Hepatocyte (in vitro differentiated cells): ENCODE results near the gene PPM1H. TPM values are rescaled to one million over a fixed set of nuclear protein-coding genes. Genes with fewer than 3 reads are reported as not detected.

Source experiments
- DNase-seq: peaks from one replicate; pipeline ENCODE4 v3.0.0-alpha.2; 2016; ENCODE audit warnings: low spot score
- H2AFZ ChIP-seq: fragments of 200-600 bp; sonication (generic); 2 replicates; pipeline ENCODE4 v1.6.0; 2016; ENCODE audit warnings: antibody characterized with exemption, mild to moderate bottlenecking
- H3K27ac ChIP-seq: fragments of 200-600 bp; sonication (generic); 2 replicates; pipeline ENCODE4 v1.5.1; 2016; ENCODE audit warnings: mild to moderate bottlenecking
- H3K27me3 ChIP-seq: fragments of 200-600 bp; sonication (generic); 2 replicates; pipeline ENCODE4 v1.6.1; 2016
- H3K36me3 ChIP-seq: fragments of 200-600 bp; sonication (generic); replicated peaks from 2 replicates; pipeline ENCODE4 v1.5.1; 2016; ENCODE audit warnings: low read depth; ENCODE audit not compliant: insufficient read depth
- H3K4me1 ChIP-seq: fragments of 200-600 bp; sonication (generic); 2 replicates; pipeline ENCODE4 v1.5.1; 2016; ENCODE audit warnings: mild to moderate bottlenecking, moderate library complexity; ENCODE audit not compliant: insufficient read depth
- H3K4me2 ChIP-seq: fragments of 200-600 bp; sonication (generic); 2 replicates; pipeline ENCODE4 v1.6.0; 2016
- H3K4me3 ChIP-seq: fragments of 200-600 bp; sonication (generic); 2 replicates; pipeline ENCODE4 v1.5.1; 2016; ENCODE audit warnings: mild to moderate bottlenecking
- H3K79me2 ChIP-seq: fragments of 200-600 bp; sonication (generic); 2 replicates; pipeline ENCODE4 v1.6.0; 2017; ENCODE audit warnings: mild to moderate bottlenecking
- H3K9me2 ChIP-seq: fragments of 200-600 bp; sonication (generic); replicated peaks from 2 replicates; pipeline ENCODE4 v1.6.0; 2017; ENCODE audit warnings: mild to moderate bottlenecking; ENCODE audit not compliant: insufficient read depth
- H3K9me3 ChIP-seq: fragments of 200-600 bp; sonication (generic); 2 replicates; pipeline ENCODE4 v1.5.1; 2016; ENCODE audit warnings: low read depth, mild to moderate bottlenecking
- H4K20me1 ChIP-seq: fragments of 200-600 bp; sonication (generic); 2 replicates; pipeline ENCODE4 v1.6.0; 2016; ENCODE audit warnings: mild to moderate bottlenecking; ENCODE audit not compliant: insufficient read depth, poor library complexity, severe bottlenecking
- CTCF ChIP-seq: fragments of 200-600 bp; sonication (generic); IDR thresholded peaks from 2 replicates; pipeline ENCODE4 v1.5.1; 2016; ENCODE audit warnings: antibody characterized with exemption, mild to moderate bottlenecking; ENCODE audit not compliant: poor library complexity
- EZH2 ChIP-seq: fragments of 200-600 bp; sonication (generic); IDR thresholded peaks from 2 replicates; pipeline ENCODE4 v1.6.1; 2016; ENCODE audit warnings: antibody characterized with exemption, mild to moderate bottlenecking, borderline replicate concordance
- EZH2phosphoT487 ChIP-seq: fragments of 200-600 bp; sonication (generic); IDR thresholded peaks from one replicate; pipeline ENCODE4 v1.6.1; 2018; ENCODE audit warnings: antibody characterized with exemption, mild to moderate bottlenecking, low read depth, moderate library complexity; ENCODE audit not compliant: unreplicated experiment, severe bottlenecking
- WGBS: methylation state at CpG from one replicate; pipeline ENCODE4 v1.1.6; 2016; ENCODE audit warnings: low lambda C conversion rate; ENCODE audit errors: missing lambda C conversion rate; 5-methylcytosine and 5-hydroxymethylcytosine counted together
- polyA plus RNA-seq: library from polyadenylated mRNA; unstranded; fragments of >200 nt; fragmentation: Nextera tagmentation; extraction: Ambion mirVana; gene quantifications from 2 replicates; pipeline ENCODE4 v1.2.1, GENCODE V29; 2016
- total RNA-seq: library from RNA; depleted of rRNA; stranded (reverse); fragments of >200 nt; gene quantifications from 2 replicates; pipeline ENCODE4 v1.2.3, GENCODE V29; 2014

PPM1H gene
- total and polyA plus RNA-seq, 2 experiments from 2014 or later = 9.2 to 21.8 TPM

GRCh38 chr12:62789851-62790250 is 145.1 kb downstream of the PPM1H start:
- Histone ChIP-seq H3K27me3 (no peaks in the 10 kb centered on the region), H3K9me2 (no peaks in the 10 kb centered on the region), H3K4me1 (peaks cover 15% of the 10 kb centered on the region), H3K79me2 (no peaks in the 10 kb centered on the region), H4K20me1 (no peaks in the 10 kb centered on the region), H3K4me3 (no peak overlapping the region), H3K27ac (no peak overlapping the region), H3K9me3 (no peaks in the 10 kb centered on the region), H3K4me2 (no peak overlapping the region), H2AFZ (no peak overlapping the region), H3K36me3 (no peaks in the 10 kb centered on the region)
- WGBS = 88% methylated on average over 3 of the region's 3 CpGs
- TF ChIP-seq EZH2 (no peak), CTCF (no peak), EZH2phosphoT487 (no peak)
- DNase-seq = no peak

DNA sequence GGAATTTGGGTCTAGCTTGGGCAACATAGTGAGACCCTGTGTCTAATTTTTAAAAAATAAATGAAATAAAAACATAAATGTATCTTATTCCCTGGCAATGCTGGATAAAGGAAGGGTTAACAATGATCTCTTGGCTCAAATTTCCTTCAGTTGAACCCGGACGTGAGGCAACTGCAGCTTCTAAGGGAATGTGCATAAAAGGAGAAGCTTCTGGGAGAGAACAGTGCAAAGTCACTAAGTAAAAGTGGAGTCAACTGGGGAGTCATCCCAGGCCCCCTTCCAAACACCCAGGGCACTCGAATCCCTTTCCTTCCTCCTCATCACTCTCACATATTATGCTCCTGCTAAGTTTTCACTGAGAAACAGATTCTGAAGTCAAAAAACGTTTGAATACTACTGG is 147.3 kb downstream of the PPM1H start:
- no peak overlapping the region for H2AFZ ChIP-seq
- TF ChIP-seq EZH2phosphoT487 = no peak
- TF ChIP-seq CTCF = no peak
- TF ChIP-seq EZH2 = no peak
- H3K4me2 ChIP-seq = no peak overlapping the region

GRCh38 chr12:62787023-62787422 is 147.9 kb downstream of the PPM1H start:
- H3K9me2 ChIP-seq = no peaks in the 10 kb centered on the region
- H3K36me3 ChIP-seq = no peaks in the 10 kb centered on the region
- H4K20me1 ChIP-seq = no peaks in the 10 kb centered on the region
- no peaks in the 10 kb centered on the region for H3K27me3 ChIP-seq
- no peak for DNase-seq
- H3K4me3 ChIP-seq = no peak overlapping the region
- peaks cover 15% of the 10 kb centered on the region for H3K4me1 ChIP-seq
- H2AFZ ChIP-seq = no peak overlapping the region
- H3K4me2 ChIP-seq = no peak overlapping the region
- H3K27ac ChIP-seq = no peak overlapping the region
- TF ChIP-seq CTCF (no peak), EZH2 (no peak), EZH2phosphoT487 (no peak)
- H3K9me3 ChIP-seq = no peaks in the 10 kb centered on the region
- H3K79me2 ChIP-seq = no peaks in the 10 kb centered on the region
- 81% methylated on average over 6 of the region's 6 CpGs for WGBS

More for the DNA sequence above, 147.3 kb downstream of the PPM1H start:
- DNase-seq = no peak
- no peak overlapping the region for H3K27ac ChIP-seq
- H3K9me2 ChIP-seq = no peaks in the 10 kb centered on the region
- H3K9me3 ChIP-seq = no peaks in the 10 kb centered on the region
- H4K20me1 ChIP-seq = no peaks in the 10 kb centered on the region
- no peaks in the 10 kb centered on the region for H3K79me2 ChIP-seq
- H3K4me1 ChIP-seq = peaks cover 15% of the 10 kb centered on the region
- H3K36me3 ChIP-seq = no peaks in the 10 kb centered on the region
- no peaks in the 10 kb centered on the region for H3K27me3 ChIP-seq
- no peak overlapping the region for H3K4me3 ChIP-seq
- WGBS = 32% methylated on average over 4 of the region's 4 CpGs

DNA sequence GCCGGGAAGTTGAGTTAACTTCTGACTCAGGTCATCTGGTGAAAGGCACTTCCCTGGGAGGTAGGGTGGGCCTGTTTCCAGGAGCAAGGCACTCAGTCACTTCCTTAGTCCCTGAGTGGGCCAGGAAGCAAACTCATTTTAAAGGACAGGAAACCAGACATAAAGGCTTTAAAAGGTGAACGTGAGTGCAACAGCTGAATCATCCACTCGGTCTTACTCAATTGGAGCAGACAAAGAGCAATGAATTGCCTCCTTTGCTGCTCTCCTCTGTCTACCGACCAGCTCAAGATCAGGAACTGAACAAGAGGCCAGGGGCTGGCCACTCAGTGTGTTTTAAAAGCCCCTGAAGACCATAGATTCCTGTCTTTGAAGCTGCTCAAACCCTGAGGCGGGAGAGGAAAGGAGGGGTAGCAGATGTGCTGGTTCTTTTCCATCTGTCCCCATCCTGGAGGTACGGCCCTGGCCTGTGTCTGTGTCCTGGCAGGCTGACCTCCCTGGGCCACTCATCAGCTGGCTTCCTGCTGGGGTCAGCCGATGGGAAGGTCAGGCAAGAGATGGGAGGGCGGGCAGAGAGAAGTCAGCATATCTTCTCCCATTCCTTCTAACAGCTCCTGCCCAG is 148.9 kb downstream of the PPM1H start:
- Histone ChIP-seq H3K79me2 (no peaks in the 10 kb centered on the region), H3K9me2 (no peaks in the 10 kb centered on the region), H3K27ac (peak overlapping the region; percentile 74), H3K27me3 (no peaks in the 10 kb centered on the region), H2AFZ (no peak overlapping the region), H3K4me2 (no peak overlapping the region), H3K4me3 (no peak overlapping the region), H4K20me1 (no peaks in the 10 kb centered on the region), H3K36me3 (no peaks in the 10 kb centered on the region), H3K4me1 (peaks cover 15% of the 10 kb centered on the region), H3K9me3 (no peaks in the 10 kb centered on the region)
- no peak for TF ChIP-seq EZH2phosphoT487
- TF ChIP-seq CTCF = no peak
- no peak for TF ChIP-seq EZH2
- DNase-seq = peak; percentile 58
- 63% methylated on average over 8 of the region's 8 CpGs for WGBS
